GM18505 (cell line): ENCODE data around the gene GLIS1.

Experiments used
- ATAC-seq: cut with Tn5 transposase; IDR thresholded peaks from one replicate; pipeline ENCODE4 v1.9.1; 2021; ENCODE audit not compliant: unreplicated experiment
- POLR2A ChIP-seq: IDR thresholded peaks from 4 replicates; pipeline ENCODE4 v1.6.1; 2011; ENCODE audit warnings: borderline replicate concordance; ENCODE audit not compliant: insufficient read depth, insufficient read length; ENCODE audit errors: extremely low read depth

Gene GLIS1

DNA sequence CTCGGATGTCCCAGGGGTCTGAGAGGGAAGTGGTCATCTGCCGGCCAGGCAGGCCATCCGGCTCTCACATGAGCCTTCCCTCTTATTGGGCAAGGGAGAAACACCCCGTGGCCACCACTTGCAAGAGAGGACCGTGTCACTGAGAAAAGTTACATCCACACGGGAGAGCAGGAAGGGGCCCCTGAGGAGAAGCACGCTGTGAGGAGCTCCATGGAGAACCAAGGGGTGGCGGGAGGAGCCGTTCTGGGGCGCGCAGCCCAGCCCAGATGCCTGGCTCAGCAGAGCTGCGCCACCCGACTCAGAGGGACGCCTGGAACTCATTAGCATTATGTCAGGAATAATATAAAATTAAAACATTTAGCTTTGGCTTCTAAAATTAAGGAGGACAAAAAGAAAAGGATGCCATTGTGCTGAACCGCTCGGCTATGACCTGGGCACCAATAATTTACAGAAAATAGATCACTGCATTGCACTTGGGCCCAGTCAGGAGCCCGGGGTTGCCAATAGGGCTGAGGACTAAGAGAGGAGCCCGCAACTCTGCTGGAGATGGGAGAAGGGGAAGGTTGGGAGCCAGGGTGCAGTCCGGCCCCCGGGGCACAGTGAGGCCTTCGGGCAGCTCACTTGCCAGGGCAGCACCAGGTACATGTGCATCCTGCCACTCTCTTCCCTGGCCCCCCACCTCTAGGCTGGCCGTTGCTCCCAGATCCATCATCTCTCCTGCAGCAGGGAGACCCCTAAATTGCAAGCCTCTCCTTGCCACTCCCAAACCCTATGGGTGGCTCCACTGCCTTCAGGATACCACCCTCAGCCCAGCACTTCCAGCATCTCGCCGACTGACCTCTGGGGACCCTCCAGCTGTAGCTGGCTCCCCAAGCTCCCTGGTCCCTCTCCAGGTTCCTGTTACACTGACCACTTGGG, 194.9 kb downstream of the GLIS1 start:
- no peak for TF ChIP-seq POLR2A
- no peak for ATAC-seq

DNA sequence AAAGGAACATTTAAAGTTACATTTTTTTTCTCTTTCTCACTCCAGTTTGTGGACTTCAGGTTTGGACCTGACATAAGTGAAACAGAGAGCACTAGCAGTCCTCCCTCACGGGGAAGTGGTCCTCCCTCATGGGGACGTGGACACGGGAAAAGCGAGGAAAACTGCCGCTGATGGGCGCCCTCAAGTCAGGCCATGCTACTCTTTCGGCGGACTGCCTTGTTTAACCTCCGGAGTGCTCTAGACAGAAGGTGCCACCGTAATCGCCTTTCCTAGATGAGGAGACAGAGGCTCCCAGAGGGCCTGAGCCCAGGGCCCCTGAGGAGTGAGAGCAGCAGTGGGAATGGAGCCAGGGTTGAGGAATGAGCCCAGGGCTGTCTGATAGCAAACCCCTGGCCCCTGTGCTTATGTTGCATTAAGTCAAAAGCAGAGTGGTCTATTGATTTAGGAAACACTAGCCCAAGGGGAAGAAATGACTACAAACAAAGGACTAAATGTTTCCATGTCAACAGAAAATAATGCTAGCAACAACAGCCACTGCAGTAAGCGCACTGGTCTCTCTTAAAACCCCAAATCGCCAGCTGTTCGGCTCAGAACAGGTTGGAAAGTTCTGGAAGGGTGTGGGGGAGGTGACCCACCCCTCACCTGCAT, 195.7 kb downstream of the GLIS1 start:
- no peak for ATAC-seq
- TF ChIP-seq POLR2A: no peak

DNA sequence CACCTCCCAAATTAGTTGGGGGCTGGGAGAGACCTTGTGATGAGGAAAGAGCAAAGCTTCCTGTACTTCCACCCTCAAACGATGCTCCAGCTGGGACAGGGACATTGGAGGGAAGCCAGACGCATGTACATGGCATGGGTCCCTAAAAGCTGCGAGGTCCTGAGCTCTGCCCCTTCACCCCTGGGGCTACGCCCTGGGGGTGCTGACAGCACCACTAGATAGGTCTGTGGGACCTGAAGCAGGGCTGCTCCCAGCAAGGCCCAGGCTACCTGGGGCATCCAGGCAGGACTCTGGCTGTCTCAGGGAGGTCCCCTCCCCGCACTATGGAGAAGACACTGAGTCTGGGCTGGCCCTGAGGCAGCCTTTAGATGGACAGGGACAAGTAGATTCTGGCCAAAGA, 196.4 kb downstream of the GLIS1 start:
- no peak for ATAC-seq
- no peak for TF ChIP-seq POLR2A

DNA sequence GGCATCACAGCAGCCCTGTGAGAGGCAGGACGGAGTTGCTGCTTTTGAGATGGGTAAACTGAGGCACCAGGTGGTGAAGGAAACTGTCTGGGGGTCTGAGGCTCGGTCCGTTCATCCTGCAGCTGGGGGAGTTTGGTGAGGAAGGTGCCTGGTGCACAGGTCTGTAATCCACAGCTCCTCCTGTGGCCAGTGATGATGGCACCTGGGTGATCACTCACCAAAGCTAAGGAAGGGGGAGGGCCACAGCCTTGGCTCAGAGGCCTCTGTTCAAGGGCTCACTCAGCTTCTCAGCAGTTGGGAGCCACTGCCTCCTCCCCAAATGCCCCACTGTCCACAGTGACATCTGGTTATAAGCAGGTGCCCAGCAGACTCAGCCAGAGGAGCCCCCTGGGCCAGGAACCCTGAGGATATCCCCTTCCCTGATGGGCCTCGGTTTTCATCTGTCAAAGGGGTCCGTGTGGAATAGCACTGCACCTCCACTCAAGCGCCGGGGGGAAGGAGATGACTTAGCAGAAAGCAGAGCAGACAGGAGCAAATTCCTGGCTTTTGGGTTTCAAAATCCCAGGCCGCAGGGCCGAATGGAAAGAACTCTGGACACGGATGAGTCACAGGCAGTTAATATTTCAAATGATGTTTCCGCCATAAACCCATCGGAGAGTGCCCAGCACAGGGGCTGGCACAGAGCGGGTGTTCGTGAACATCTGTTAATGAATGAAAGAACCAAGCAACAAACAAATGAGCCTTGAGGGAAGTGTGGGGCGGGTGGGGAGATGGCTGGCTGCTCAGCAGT, 197.0 kb downstream of the GLIS1 start:
- TF ChIP-seq POLR2A: no peak
- no peak for ATAC-seq

DNA sequence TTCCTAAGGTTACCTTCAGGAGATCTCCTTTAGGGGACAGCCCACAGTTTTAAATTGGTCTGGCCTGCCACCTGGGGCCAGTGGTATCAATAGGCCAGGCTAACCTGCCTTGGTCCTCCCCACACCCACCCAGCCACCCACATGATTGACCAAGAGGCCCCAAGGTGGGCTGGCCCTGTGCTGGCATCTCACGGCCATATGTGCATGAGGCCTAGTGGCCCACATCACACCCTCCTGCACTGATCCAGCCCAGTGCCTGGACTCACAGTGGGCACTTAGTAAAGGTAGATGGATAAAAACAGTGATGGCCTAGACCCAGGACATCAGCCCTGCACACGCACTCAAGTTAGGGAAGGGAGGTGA, 197.7 kb downstream of the GLIS1 start:
- ATAC-seq: no peak
- no peak for TF ChIP-seq POLR2A

DNA sequence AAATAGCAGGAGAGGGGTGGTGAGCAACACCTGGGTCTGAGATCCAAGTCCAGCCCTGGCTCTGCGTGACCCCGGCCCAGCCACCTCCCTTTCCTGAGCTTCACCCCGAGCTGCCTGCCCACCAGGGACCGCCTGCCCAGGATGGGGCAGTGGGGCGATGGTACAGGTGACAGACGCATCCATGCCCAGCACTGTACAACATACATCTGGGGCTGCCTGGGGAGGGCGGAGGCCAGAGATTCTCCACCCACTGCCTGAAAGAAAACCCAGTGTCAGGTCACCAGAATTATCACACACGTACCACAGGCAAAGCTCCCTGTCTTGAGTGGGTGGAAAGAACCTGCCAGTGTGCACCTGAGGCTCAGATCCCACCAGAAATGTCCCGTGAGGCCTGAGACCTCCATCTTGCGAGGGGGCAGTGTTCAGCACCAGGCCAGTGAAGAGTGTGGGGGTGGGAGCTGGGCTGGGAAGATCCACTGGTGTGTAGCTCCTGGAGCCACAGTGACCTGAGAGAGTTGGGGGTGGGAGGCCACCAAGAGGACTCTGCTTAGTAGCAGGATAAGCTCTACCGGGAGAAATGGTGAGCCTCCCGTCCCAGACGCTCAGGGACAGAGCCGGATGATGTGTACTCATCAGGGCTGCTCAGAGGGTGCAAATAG, 198.2 kb downstream of the GLIS1 start:
- TF ChIP-seq POLR2A: no peak
- ATAC-seq: no peak

DNA sequence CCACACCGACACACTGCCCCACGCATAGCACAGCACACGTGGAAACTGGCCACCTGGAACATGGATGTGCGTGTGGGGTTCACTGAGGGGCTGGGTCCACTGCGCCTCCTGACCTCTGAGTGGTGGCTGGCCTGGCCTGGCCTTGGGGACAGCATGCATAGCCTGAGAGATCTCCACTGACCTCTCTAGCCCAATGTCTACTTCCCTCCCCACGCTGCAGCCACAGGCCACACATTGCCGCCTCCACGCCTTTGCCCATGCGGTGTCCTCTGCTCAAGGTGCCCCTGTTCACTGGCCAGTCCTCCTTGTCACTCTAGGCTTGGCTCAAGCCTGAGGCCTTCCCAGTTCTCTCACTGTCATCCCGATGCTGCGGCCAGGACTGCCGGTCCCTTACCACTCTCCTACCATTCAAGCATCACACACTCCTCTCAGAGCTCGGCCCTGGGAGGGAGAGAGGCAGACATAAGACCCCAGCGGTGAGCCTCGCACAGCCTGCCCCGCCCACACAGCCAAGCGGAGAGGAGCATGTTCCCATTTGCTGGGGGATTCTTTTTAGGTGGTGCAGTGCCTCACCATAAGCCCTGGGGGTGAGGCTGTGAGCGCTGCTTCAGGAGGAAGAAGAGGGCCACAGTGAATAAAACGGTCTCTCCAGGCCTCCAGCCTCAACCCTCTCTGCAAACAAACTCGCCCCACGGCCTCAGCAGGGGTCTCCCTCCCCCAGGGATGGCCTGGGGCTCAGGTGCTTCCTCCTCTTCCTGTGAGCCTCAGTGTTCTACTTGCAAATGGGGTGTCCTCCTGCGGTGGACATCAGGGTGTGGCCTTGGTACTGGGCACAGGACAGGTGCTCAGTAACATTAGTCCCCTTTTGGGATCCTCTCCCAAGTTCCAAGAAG, 199.0 kb downstream of the GLIS1 start:
- no peak for ATAC-seq
- no peak for TF ChIP-seq POLR2A

DNA sequence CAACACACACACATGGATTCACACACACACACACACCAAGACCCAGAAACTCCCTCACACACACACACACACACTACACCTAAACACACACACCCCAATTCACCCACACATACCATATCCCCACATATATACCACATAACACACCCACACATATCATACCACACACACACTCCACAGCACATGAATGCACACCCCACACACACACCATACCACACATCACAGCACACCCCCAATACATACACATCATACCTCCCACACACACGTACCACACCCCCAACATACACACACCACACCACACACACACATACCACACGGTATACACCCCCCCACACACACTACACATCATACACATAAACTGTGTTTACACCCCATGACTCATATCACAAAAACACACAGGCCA, 199.7 kb downstream of the GLIS1 start:
- TF ChIP-seq POLR2A: no peak
- no peak for ATAC-seq

DNA sequence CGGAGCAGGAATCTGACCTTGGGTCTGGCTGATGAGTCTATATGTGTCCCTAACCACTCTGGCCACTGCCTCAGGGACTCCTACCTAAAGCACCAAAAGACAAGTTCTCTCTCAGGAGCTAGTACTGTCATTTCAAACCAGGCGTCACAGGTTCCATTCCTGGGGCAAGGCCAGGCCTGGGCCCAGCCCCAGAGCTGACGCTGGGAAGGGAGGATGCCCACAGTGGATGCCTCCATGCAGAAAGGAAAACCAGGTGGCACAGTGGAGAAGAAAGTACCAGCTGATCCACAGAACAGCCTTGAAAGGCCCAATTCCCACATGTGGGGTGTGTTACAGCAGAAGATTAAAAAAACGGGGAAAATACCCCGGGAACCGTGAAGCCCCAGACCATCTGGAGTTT, 202.4 kb downstream of the GLIS1 start:
- ATAC-seq: no peak
- no peak for TF ChIP-seq POLR2A

DNA sequence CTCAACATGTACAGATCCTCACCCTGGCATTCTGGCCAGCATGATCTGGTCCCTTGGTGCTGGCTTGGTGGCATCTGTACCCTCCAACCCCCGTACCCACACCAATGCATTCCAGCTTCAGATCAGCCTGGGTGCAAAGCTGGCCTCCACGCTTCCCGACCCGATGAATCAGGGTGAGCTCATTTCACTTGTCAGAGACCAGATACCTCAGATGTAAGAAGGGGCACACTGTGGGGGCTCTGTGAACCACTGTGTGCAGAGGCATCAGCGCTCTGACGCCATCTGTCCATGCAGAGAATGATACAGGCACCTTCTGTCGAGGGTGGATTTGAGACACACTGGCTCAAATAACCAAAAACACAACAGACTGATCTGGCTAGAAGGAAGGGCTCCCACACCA, 203.1 kb downstream of the GLIS1 start:
- ATAC-seq: no peak

DNA sequence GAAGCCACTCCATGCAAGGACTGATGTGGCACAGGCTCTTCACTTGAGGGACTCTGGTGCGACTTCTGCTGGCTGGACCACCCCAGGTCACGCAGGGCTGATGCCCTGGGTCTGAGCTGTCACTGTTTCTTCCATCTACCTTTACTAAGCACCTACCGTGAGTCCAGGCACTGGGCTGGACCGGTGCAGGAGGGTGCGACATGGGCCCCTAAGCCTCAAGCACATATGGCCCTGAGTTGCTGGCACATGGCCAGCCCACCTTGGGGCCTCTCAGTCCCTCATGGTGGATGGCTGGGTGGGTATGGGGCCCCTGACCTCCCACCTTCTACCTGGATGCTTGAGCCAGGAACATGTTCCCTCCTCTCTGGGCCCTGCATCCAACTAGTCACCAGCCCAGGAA, 203.7 kb downstream of the GLIS1 start:
- ATAC-seq: no peak

More for the DNA sequence above, 203.1 kb downstream of the GLIS1 start:
- TF ChIP-seq POLR2A: no peak

DNA sequence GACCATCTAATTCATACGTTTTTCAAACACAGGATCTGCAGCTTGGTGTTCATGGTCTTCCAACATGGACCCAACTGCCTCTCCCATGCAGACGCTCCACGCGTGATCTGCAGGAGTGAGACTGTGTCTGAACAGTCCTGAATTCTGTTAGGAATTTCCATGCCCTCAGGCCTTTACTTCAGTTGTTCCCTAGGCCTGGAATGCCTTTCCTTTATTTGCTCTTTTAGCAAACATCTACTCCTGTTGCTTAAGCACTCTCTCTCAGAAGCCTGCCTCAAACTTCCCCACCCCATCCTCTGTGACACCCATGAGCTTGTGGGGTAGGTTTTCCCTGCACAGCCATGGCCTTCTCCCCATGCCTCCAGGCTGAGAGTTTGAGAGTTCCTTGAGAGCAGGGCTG, 206.1 kb downstream of the GLIS1 start:
- no peak for ATAC-seq
- TF ChIP-seq POLR2A: no peak

More for the DNA sequence above, 203.7 kb downstream of the GLIS1 start:
- no peak for TF ChIP-seq POLR2A
